ENCODE measurements around the gene TYW1.
"Not testable (repeated sequence)": the region's sequence is repeated elsewhere in the genome, so short reads cannot be mapped to it uniquely, and the experiment has no call there.

DNA sequence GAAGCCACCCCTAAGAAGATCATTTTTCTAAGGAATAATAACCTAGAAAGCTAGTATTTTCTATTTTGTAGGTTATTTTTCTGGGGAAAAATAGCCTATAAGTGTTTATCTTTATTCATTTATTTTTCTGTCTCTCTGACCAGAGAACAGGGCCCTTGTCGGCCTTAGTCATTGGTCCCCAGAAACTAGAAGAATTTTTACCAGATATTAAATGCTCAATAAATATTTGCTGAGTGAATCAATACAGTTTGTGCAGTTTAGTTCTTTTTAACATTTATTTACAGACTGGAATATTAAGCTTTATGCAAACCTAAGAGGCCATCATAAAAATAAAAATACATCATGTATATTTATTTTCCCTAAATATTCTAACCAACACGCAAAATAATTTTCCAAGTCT is 144.4 kb downstream of the TYW1 start:
- not testable (repeated sequence) for TF ChIP-seq ELF4 (IDR thresholded peaks at IDR 0.05); BHLHE40 (IDR thresholded peaks at IDR 0.05; ENCODE audit: borderline replicate concordance); NFRKB (IDR thresholded peaks at IDR 0.05); SP1 (IDR thresholded peaks at IDR 0.05)
